ENCODE data around the gene MRPL30. TPM values are rescaled to one million over a fixed set of nuclear protein-coding genes. Genes with fewer than 3 reads are reported as not detected.
"Not testable (repeated sequence)": the region's sequence is repeated elsewhere in the genome, so short reads cannot be mapped to it uniquely, and the experiment has no call there.

Gene MRPL30
- polyA plus RNA-seq (ENCODE audit: insufficient read depth in 1 of 5, insufficient read length in 5 of 5, low replicate concordance in 1 of 5), result 10 to 100 TPM; 42.2 to 63.6 (median 55.3) TPM
- long read RNA-seq, donor 1, transcript MRPL30-201 (6 exons, 2,605 nt), result major isoform, 24 of 28 reads
- long read RNA-seq, donor 1, partial matches to known transcripts, result 0 of 28 reads
- long read RNA-seq, donor 1, other reads (novel, unspliced or antisense), result 0 of 28 reads
- long read RNA-seq, donor 2, transcript MRPL30-201 (6 exons, 2,605 nt), result major isoform, 12 of 15 reads
- long read RNA-seq, donor 2, partial matches to known transcripts, result 0 of 15 reads
- long read RNA-seq, donor 2, other reads (novel, unspliced or antisense), result 0 of 15 reads
- long read RNA-seq, donor 3, transcript MRPL30-201 (6 exons, 2,605 nt), result major isoform, 18 of 18 reads
- long read RNA-seq, donor 3, partial matches to known transcripts, result 0 of 18 reads
- long read RNA-seq, donor 3, other reads (novel, unspliced or antisense), result 0 of 18 reads
- long read RNA-seq, donor 4, transcript MRPL30-201 (6 exons, 2,605 nt), result major isoform, 17 of 19 reads
- long read RNA-seq, donor 4, partial matches to known transcripts, result 0 of 19 reads
- long read RNA-seq, donor 4, other reads (novel, unspliced or antisense), result 0 of 19 reads
- long read RNA-seq, donor 5, transcript MRPL30-201 (6 exons, 2,605 nt), result major isoform, 20 of 33 reads
- long read RNA-seq, donor 5, partial matches to known transcripts, result 8 of 33 reads
- long read RNA-seq, donor 5, other reads (novel, unspliced or antisense), result 0 of 33 reads
- long read RNA-seq, donor 6, transcript MRPL30-201 (6 exons, 2,605 nt), result major isoform, 19 of 23 reads
- long read RNA-seq, donor 6, partial matches to known transcripts, result 0 of 23 reads
- long read RNA-seq, donor 6, other reads (novel, unspliced or antisense), result 0 of 23 reads
- long read RNA-seq, donor 7, transcript MRPL30-201 (6 exons, 2,605 nt), result major isoform, 8 of 8 reads
- long read RNA-seq, donor 7, partial matches to known transcripts, result 0 of 8 reads
- long read RNA-seq, donor 7, other reads (novel, unspliced or antisense), result 0 of 8 reads
- long read RNA-seq, donor 8, transcript MRPL30-201 (6 exons, 2,605 nt), result major isoform, 8 of 10 reads
- long read RNA-seq, donor 8, partial matches to known transcripts, result 0 of 10 reads
- long read RNA-seq, donor 8, other reads (novel, unspliced or antisense), result 0 of 10 reads

DNA sequence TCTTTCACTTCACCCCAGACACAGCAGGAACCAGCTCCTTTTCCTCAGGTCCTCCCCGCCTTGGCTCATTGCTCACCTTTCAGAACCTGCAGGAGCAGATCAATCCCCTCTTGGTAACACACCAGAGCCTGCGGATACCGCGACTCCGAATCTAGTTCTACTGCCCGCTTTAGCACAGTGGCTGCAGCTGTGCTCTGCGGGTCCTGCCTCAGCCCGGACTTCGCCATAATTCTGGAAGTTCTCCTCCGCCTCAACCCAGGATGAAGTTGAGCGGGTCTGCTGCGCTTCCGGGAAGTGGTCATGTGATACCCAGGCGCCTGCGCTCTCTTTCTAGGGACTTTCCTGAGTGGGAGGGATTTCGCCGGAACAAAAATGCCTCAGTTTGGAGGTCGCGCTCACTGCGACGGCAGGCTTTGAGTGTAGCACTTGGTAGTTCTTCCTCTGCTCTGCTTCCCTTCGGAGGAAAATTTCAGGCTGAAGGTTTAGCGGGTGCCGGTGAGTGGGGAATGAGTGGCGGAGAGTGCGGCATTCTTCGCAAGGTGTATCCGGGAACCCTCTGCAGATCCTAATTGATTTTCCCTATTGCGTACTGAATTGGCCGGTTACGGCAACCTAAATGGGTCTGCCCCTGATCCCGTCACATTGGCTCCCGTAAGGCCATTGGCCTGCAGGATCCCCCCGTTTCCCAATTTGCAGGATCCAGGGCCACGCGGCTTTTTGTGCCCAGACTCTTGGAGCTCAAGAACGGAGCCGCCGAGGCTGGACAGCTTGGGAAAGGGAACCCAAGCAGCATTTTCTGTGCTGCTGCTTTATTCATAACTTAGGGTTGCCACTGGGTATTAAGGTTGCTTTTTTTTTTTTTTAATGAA is at the start of gene MRPL30, which contains the start of gene MITD1:
MRPL30 (plus strand) TSS at position 430 of the 869 bp plus-strand sequence. CDS start 5,020 bp downstream, outside the sequence.
MITD1 (minus strand) TSS at position 304 of the 869 bp plus-strand sequence; CDS start at position 227, 77 bp downstream.
- DNase-seq, result peak; percentile 91 to 94

DNA sequence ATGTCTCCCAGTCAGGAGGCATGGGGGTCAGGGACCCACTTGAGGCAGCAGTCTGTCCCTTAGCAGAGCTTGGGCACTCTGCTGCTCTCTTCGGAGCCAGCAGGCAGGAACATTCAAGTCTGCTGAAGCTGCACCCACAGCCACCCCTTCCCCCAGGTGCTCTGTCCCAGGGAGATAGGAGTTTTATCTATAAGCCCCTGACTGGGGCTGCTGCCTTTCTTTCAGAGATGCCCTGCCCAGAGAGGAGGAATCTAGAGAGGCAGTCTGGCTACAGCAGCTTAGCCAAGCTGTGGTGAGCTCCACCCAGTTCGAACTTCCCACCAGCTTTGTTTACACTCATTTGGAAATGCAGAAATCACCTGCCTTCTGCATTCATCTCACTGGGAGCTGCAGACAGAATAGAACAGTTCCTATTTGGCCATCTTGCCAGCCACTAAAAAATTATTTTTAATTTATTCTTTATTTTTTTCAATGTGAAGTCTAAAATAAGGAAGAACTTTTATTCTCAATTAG is 45.9 kb upstream of the MRPL30 start:
- not testable (repeated sequence) for DNase-seq

DNA sequence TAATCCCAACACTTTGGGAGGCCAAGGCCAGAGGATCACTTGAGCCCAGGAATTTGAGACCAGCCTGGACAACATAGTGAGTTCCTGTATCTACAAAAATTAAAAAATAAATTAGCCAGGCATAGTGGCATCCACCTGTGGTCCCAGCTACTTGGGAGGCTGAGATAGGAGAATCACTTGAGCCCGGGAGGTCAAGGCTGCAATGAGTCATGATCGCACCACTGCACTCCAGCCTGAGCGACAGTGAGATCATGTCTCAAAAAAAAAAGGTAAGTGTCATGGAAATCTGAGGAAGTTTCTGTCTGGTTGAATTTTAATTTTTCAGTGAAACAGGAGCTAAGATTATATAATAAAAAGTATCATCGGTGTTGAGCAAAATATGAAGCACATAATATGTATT is 42.0 kb upstream of the MRPL30 start:
- no peak for DNase-seq

DNA sequence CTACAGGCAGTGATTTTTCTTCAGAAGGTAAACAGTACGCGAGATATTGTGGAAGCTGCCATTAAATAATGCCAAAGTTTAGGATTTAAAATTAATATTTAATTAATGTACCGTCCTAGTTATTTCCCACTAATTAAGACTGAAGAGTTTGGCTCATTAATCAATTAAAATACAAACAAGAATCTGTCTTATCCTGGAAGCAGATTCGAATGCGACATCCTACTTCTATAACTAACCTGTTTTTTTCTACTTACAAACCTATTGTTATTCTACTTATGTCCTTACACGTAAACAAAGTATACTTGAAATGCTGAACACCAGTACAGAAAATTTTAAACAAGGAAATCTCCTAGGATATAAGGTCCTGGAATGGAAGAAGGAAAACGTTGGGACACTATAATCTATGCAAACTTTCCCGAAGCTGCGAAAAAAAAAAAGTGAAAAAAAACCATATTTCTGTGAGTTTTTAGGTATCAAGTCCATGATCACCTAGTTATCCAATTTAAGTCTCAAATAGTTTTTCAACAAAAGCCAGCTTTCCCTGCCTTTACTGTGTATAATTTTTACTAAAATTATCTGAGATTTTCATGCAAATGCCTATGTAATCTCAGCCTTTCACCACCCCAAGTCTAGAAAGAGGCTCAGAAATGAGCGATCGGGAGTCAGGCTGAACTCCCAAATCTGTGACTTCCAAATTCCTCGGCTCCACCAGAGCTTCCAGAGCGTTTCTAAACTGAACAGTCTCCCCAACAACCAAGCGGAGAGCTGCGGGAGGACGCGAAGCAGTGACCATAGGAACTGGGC is 40.7 kb upstream of the MRPL30 start:
- no peak for DNase-seq

DNA sequence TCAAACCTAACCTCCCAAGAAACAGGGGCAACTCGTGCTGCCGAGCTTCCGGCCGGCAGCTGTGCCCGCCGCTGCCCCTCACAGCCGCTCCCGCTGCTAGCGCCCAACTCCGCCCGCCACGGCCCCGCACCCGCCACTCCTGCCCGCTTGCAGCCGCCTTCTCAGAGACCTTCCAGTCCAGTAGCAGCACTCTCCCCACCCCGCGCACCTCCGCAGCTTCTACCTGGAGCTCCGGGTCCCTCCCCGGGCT is 40.2 kb upstream of the MRPL30 start:
- DNase-seq, result no peak

DNA sequence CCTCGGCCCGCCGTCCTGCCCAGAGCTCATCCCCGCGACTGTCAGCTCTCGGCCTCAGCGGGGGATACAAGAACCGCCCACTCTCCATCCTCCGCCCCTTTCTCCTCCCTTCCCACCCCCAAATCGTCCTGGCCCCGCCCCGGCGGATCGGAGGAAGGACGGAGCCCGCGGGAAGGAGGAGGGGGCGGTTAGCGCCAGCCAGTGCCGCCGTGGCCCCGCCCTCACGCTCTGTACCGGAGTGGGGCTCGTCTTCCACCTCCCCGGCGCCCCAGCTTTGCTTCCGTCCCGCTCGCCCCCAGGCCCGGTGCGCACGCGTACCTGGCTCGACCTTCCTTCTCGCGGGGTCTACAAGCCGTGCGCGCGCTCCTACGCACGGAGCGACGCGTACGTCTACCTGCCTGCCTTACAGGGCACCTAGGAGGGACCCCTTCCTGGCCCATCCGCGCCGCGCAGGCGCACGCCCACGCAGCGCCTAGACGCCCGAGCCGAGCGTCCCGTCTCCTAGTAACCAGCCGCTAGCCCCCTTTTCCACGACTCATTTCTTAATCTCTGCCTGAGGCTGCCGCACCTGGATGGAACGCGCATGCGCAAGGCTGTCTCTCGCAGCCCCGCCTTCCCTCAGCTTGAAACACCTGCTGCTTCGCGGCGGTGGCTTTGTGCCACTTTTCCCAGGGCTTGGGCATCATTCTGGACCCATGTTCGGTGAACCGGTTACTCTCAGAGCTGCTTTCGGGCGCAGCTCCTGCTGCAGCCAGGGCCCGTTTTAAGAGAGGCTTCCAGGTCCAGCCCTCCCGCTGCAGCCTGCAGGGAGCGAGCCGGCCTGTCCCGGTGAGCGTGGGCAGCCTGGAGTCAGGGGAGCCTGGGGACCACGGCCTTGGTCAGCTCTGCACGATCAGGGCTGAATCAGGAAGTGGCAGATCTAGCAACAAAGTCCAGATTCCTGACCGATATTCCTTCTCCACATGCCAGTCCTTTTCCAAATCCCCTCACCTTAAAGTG is 39.6 kb upstream of the MRPL30 start, which contains the start of gene C2orf15:
C2orf15 (plus strand) TSS at position 598 of the 999 bp plus-strand sequence. CDS start 8,852 bp downstream, outside the sequence.
- peak; percentile 88 to 90 for DNase-seq

DNA sequence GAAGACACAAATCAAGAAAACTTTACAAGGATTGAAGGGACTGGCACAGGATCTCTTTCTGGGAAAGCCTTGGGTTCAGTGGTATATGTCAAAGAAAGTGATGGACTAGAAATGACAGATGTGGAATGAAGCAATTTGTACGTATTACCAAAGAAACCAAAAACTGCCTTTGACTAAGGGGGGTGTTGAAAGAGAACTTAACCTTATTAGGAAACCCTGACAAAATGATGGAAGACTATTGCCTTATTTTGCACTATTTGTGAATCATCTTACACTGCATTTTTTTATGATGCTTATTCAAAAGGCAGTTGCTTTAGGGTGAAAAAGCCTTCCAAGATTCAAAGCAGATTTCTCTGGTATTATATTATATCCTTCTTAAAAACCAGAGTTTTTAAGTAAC is 30.3 kb upstream of the MRPL30 start:
- DNase-seq, result no peak

DNA sequence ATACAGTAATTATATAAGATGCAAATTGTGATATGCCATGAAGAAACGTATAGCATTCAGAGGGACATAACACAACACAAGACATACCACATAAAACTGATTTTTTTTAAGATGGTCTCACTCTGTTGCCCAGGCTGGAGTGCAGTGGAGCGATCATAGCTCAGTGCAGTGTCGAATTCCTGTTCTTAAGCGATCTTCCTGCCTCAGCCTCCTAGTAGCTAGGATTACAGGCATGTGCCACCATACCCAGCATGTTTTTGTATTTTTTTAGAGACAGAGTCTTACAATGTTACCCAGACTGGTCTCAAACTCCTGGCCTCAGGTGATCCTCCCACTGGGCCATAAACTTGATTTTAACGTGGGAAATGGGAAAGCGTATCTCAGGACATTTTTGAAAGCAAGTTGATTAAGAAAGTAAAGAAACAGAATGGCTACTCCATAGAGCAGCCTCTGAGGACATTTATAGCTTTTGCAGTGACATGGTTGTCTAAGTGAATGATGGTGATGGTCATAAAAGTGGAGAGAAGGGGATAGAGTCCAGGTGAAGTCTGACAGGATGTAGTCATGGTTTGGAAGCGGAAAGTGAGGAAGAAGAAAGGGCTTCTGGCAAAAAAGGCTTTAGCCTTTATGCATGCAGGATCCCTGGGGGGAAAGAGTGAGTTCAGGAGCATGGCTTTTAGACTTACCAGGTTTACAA is 28.6 kb upstream of the MRPL30 start:
- no peak for DNase-seq

DNA sequence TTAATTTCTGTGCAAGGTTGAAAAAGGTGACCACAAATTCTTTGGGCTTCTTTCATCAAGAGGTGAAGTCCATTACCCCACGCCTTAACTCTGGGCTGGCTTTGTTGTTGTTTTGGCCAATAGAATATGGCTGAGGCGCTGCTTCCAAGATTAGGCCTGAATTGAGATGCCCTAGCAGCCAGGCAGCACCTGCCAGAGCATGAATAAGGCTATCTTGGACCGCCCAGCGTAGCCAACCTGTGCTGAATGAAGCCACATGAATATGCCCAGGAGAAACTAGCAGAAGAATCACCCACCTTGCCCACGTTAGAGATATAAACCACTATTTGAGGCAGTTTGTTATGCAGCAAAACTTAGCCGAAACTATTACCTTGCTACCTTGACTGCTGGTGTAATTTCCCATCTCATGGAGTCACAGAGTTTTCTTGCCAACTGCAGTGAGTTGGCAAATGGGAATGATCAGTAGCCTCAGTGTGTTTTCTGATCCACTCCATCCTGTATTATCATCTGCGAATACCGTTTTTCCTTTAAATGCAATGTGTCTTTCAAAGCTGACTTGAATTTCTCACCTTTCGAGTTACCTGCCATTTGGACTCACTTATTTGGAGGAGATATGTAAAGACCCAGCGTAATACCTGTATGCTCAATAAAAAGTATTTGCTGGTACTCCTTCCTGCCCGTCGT is 26.9 kb upstream of the MRPL30 start:
- DNase-seq, result no peak

DNA sequence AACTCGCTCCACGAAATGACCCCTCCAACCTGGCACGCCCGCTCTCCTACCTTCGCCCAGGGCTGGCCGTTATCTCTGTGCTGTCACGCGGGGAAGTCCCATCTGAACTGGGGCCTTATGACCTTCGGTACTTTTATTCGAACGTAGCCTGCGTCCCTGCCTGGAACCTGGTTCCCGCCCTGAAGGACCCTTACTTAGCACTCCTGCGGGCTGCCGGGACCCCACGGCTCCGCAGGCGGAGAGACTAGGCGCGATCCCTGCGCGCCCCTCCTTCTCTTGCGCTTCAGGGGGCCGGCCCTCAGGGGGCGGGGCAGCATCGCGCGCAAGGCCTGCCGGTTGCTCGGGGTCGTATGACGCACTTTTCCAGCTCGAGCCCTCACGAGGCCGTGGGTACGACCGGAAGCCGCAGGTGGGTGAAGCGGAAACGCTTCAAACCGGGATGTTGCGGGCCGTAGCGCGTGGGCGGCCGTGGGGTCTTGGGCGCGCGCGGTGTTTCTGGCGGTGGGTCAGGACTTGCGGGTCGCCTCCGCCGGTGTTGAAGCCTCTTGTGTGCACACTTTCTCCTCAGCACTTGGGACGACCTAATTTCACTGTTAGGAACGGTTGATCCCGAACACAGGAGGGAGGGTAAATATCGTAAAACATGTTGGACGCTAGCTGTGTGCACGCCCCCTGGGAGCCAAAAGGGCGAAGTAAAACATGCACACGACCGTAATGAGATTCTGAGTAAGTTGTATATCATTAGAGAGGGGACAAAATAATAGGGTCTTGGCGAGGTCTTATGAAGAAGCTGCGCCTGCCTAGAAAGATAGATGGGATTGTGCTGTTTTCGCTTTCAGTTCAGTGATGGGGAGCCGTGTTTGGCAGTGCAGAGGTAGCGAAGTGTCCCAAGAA is 26.1 kb upstream of the MRPL30 start, which contains the start of the genes LIPT1 and TSGA10:
LIPT1 (plus strand) TSS at position 325 of the 894 bp plus-strand sequence. CDS start 6,991 bp downstream, outside the sequence.
TSGA10 (minus strand) TSS at position 300 of the 894 bp plus-strand sequence. CDS start 45,503 bp downstream, outside the sequence.
- peak; percentile 91 to 92 for DNase-seq

DNA sequence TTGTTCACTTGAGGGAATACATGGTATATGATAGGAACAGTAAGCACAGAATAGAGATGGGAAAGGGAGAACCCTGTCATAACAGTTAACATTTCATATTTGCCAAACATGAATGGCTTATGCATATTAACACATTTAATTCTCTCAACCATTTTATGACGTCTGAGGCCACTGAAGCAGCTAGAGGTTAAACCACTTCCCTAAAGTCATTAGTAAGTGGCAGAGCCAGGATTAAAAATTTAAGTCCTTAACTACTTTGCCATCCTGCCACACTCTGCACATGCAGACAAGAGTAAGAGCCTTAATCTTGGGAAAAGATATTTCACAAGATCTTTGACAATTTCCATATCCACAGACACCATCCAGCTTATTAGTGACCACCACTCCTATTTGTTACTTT is 24.1 kb upstream of the MRPL30 start:
- DNase-seq, result no peak

DNA sequence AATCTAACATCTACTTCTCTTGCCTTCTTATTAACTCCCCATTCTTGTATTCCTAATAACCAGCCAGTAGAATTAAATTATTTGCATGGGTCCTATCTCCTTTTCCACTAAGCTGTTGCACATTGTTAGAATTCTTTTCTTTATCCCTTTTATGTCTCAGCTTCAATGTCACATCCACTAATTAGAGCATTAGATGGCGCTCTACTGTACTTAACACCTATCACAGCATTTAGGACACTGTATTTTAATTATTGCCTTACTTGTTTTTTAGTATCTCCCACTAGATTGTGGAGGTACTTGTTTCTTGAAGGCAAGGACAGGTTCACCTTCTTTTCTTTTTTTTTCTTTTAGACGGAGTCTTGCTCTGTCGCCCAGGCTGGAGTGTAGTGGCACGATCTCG is 22.4 kb upstream of the MRPL30 start:
- DNase-seq, result no peak

DNA sequence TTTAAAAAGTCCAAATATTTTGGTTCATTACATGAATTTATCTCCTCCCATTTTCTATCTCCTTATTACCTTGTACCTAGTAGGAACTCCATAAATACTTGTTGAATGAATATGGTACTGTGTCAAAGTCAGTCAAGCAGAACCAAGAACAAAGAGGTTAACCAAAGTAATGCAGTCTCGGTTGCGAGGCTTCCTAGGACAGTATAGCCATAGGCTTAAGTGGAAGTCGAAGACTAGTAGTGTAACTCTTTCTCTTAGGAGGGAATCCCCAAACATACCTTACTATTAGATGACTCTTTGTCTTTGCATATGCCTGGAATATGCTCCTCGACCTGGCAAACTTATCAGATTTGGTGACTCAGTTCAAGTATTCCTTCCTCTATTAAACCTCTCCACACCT is 21.4 kb upstream of the MRPL30 start:
- DNase-seq, result no peak

DNA sequence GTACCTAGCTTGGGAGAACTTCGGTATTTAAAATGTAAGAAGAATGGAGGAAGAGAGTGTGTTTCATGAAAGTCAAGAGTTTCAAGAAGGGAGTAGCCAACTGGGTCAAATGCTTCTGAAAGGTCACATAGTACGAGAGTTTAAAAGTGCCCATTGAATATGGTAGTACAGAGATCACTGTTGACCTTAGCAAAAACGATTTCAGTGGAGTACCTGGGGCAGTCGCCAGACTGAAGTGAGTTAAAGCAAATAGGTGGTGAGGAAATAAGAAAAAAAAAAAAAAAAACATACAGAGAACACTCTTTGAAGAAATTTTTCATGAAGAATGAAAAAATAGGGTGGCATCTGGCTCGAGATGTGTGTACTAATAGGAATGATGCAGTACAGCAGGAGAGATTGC is 14.8 kb upstream of the MRPL30 start:
- no peak for DNase-seq

DNA sequence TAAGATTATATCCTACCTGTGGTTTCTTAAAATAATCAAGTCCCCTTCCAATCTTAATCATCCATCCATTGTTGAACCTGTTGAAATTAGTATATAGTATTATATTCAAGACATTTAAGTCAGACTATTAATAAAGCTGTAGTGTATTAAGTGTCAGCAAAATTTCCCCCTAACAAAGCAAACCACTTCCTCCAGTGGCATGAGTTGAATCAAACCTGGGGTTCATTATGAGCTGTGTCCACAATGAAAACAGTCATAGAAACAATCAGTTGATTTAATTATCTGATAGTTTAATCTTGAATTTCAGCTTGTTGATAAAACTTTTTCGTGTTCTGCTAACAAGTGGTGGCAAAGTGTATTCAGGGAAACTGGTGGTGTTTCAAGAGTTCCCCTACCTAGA is 11.4 kb upstream of the MRPL30 start:
- DNase-seq, result no peak

Measured in right lung (tissue), 10 donors.